Lower leg skin (tissue), 4 donors: ENCODE measurements around the gene HDAC9. TPM values are rescaled to one million over a fixed set of nuclear protein-coding genes. Genes with fewer than 3 reads are reported as not detected.

Experiments
- DNase-seq, 2 donors: peaks; one replicate each; pipeline ENCODE4 v3.0.0-alpha.2; 2019; ENCODE audit warnings: low spot score in 2 of 2
- H3K4me3 ChIP-seq: fragments of 200-600 bp; sonication (generic); 2 replicates; pipeline ENCODE4 v1.5.1; 2017; ENCODE audit warnings: mild to moderate bottlenecking, low read depth; ENCODE audit not compliant: poor library complexity, severe bottlenecking
- CTCF ChIP-seq, 3 donors: fragments of 450-650 bp; IDR thresholded peaks; one replicate each; pipeline ENCODE4 v1.5.1; 2016; ENCODE audit warnings: antibody characterized with exemption in 3 of 3, mild to moderate bottlenecking in 3 of 3, moderate library complexity in 2 of 3
- POLR2A ChIP-seq, 2 donors: fragments of 450-650 bp; IDR thresholded peaks; one replicate each; pipeline ENCODE4 v1.6.1; 2016 to 2017; ENCODE audit warnings: antibody characterized with exemption in 2 of 2, mild to moderate bottlenecking in 1 of 2, moderate library complexity in 1 of 2
- WGBS, 2 donors: methylation state at CpG; one replicate each; pipeline ENCODE4 v1.1.5; 2018; 5-methylcytosine and 5-hydroxymethylcytosine counted together
- intact Hi-C: fragments of 100-400 bp; cut with DNase I; formaldehyde crosslinking; loops from one replicate; pipeline ENCODE4 v1.15.0; 2023; ENCODE audit warnings: low total_unique reads
- total RNA-seq, 4 donors: library from RNA; depleted of rRNA; stranded (reverse); fragments of >200 nt; gene quantifications; one replicate each; pipeline ENCODE4 v1.1.0, GENCODE V29; 2016

The HDAC9 gene
- total RNA-seq, 4 donors from 2014 or later = 3.1 to 5.5 (median 4.7) TPM

- 78 to 94% methylated on average over 4 of the region's 4 CpGs for WGBS, 2 donors
Observed at GRCh38 chr7:18886832-18887231, 391.3 kb downstream of the HDAC9 start.

GRCh38 chr7:18889436-18889835, 393.9 kb downstream of the HDAC9 start:
- DNase-seq = no peak
- H3K4me3 ChIP-seq = no peak overlapping the region

More at GRCh38 chr7:18886832-18887231, 391.3 kb downstream of the HDAC9 start:
- no peak for TF ChIP-seq POLR2A (IDR thresholded peaks at IDR 0.05)
- TF ChIP-seq CTCF (IDR thresholded peaks at IDR 0.05) = no peak
- intact Hi-C loops = no loop called here
- no peak for DNase-seq
- no peak overlapping the region for H3K4me3 ChIP-seq

GRCh38 chr7:18890134-18890533, 394.6 kb downstream of the HDAC9 start:
- no peak overlapping the region for H3K4me3 ChIP-seq
- intact Hi-C loops = no loop called here
- DNase-seq = no peak
- TF ChIP-seq CTCF (IDR thresholded peaks at IDR 0.05) = no peak
- TF ChIP-seq POLR2A (IDR thresholded peaks at IDR 0.05) = no peak
- 20 to 28% methylated on average over 2 of the region's 2 CpGs for WGBS, 2 donors

More at GRCh38 chr7:18889436-18889835, 393.9 kb downstream of the HDAC9 start:
- intact Hi-C loops = no loop called here
- TF ChIP-seq CTCF (IDR thresholded peaks at IDR 0.05) = no peak
- TF ChIP-seq POLR2A (IDR thresholded peaks at IDR 0.05) = no peak
- WGBS, 2 donors = 39 to 64% methylated on average over 1 of the region's 1 CpG

- TF ChIP-seq CTCF (IDR thresholded peaks at IDR 0.05) (no peak), POLR2A (IDR thresholded peaks at IDR 0.05) (no peak)
- intact Hi-C loops = no loop called here
- WGBS, 2 donors = 49% methylated on average over 4 of the region's 4 CpGs
- no peak overlapping the region for H3K4me3 ChIP-seq
- DNase-seq = no peak
Observed at GRCh38 chr7:18890885-18891621, 395.5 kb downstream of the HDAC9 start.

- WGBS, 2 donors = 89 to 94% methylated on average over 3 of the region's 3 CpGs
- intact Hi-C loops = no loop called here
Observed at GRCh38 chr7:18893156-18893555, 397.6 kb downstream of the HDAC9 start.

More at GRCh38 chr7:18893156-18893555, 397.6 kb downstream of the HDAC9 start:
- no peak overlapping the region for H3K4me3 ChIP-seq
- TF ChIP-seq CTCF (IDR thresholded peaks at IDR 0.05) (no peak), POLR2A (IDR thresholded peaks at IDR 0.05) (no peak)
- no peak for DNase-seq
